ENCODE results near the gene OPA1.
"Not testable (repeated sequence)": the region's sequence is repeated elsewhere in the genome, so short reads cannot be mapped to it uniquely, and the experiment has no call there.

OPA1 gene

DNA sequence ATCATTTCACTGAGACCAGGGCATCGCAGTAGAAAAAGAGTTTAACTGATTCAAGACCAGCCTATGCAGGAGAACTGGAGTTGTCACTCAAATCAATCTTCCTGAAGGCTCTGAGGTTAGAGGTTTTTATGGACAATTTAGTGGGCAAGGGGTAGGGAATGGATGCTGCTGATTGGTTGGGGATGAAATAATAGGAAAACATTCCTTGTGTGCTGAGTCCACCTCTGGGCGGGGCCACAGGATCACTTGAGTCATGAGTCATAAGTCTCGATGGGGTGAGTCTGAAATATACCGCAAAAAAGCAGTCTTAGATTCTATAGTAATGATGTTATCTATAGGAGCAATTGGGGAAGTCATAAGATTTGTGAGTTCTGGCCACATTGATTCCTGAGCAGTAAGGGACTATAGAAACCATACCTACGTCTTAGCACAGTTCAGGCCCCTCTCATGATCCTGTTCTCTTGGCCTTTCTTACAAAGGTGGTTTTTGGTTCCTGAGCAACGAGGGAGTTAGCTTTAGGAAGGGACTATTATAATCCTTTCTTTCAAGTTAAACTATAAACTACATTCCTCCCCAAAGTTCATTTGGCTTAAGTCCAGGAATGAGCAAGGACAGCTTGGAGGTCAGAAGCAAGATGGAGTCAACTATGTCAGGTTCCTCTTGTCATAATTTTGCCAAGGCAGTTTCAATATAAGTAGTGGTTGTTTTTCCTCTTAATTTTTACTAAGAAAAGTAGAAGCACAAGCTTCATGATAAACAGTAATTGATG is 2.7 kb upstream of the OPA1 start:
- no peak for DNase-seq (ENCODE audit: low spot score)

DNA sequence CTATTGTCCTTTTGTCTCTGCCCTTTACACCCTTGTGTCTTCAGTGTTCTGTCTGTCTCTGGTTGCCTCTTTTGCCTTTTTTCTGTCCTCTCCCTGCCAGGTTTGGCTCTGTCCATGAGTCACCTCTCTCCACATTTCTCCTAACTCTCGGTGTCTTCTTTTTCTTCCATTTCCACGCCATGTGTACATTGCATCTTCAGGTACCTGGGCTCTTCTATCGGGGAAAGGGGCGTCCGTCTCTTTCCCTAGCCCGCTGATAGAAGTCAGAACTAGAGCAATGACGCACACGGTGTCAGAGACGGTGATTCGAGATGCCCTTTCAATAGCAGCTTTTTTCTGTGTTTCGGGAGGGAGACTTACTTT is 641 bp downstream of the OPA1 start:
- DNase-seq (ENCODE audit: low spot score), result peak; percentile 38

DNA sequence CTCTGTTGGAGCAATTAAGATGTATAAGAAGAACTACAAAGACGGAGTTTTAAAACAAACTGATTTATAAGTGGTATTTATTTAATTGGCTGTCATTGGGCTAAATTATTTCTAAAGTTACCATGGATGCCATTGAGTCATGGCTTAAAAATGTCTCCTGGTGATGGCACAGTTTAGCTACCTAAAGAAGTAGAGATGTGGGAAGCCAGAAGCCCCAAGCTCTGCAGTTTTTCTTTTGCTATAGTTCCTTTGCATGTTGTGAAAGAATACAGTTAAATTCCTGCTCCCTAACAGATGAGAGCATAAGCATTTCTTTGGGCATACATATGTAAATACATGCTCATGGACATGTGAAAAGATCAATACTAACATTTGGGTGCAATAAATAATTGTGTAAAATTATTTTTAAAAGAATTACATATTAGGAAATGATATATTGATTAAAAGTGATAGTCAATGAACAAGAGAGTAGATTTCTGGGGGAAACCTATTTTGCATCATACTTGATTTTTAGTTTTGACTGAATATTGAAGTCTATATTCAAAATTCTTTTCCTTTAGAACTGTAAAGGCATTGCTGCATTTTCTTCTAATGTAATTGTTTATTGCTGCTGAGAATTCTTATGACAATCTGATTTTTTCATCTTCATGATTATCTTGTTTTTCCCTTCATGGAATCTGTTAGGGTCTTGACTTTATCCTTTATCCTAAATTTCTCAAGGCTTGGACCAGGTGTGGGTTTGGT is 2.1 kb downstream of the OPA1 start:
- DNase-seq (ENCODE audit: low spot score), result no peak

DNA sequence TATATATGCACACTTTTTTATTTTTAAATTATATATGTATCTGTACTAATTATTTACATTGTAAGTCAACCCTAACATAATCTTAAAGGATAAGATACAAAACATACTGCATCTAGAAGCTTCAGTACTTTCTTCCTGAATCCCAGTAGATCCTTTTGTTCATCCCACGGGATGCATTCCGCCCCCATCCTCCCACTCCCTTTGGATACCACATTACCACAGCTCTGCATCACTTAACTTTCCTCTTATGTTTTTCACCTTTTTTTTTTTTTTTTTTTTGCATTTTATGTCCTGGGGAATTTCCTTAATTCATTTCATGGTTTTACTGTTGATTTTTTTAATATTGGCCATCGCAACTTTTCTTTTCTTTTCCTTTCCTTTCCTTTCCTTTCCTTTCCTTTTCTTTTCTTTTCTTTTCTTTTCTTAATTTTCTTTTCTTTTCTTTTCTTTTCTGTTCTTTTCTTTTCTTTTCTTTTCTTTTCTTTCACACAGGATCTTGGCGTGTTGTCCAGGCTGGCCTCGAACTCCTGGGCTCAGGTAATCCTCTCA is 3.0 kb downstream of the OPA1 start:
- no peak for DNase-seq (ENCODE audit: low spot score)

DNA sequence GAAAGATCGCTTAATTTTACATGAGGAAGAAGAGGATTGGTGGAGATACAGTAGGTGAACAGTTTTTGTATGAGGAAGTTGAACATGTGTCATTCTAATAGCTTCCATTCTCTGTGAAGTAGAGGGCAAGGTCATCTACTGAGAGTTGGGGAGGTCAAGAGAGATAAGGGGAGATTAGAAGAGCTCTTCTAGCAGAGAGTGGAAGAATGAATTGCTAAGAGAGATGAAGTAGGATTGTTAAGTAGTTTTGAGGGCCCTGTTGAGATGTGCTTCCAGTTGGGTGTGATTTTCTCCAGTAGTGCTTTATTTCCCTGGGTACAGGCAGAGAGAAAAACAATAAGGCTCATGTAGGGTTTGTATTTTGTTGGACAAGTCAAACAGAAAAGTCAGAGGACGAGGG is 5.2 kb downstream of the OPA1 start:
- no peak for DNase-seq (ENCODE audit: low spot score)

DNA sequence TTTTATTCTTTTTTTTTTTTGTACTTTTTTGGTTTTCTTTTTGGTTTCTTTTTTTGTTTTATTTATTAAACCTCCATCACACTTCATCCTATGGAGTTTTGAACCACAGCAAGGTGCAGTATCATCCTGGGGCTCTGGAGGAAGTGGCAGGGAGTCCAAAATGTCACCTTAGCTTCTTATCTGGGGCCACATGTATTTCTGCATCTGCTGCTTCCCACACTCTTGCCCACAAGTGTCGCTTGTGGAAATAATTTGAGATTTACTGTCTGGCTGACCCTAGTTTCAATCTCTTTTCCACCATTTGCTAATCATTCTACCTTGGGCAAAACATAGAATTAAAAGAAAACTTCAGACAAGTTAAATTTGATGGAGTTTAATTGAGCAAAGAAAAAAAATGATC is 6.4 kb downstream of the OPA1 start:
- DNase-seq (ENCODE audit: low spot score), result no peak

DNA sequence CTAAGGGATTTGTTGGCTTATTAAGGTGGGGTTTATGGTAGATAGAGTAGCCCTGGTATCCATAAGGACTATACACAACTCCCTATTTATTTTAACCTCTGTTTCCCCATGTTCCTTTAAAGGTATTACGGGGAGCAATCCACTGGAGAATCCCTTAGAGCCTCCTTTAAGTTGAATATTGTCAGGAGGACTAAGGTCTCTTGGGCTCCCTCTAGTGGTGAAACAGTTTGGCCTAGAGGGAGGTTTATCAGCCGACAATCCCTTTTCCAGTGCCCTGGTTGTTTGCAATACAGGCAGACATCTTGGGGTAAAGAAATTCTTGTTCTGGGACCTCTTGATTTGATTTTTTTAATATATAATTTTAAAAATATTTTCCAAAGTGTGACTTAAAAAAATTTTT is 12.9 kb downstream of the OPA1 start:
- peak; percentile 61 for DNase-seq (ENCODE audit: low spot score)

DNA sequence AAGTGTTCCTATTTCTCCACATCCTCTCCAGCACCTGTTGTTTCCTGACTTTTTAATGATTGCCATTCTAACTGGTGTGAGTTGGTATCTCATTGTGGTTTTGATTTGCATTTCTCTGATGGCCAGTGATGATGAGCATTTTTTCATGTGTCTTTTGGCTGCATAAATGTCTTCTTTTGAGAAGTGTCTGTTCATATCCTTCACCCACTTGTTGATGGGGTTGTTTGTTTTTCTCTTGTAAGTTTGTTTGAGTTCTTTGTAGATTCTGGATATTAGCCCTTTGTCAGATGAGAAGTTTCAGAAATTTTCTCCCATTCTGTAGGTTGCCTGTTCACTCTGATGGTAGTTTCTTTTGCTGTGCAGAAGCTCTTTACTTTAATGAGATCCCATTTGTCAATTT is 13.9 kb downstream of the OPA1 start:
- not testable (repeated sequence) for DNase-seq (ENCODE audit: low spot score)

DNA sequence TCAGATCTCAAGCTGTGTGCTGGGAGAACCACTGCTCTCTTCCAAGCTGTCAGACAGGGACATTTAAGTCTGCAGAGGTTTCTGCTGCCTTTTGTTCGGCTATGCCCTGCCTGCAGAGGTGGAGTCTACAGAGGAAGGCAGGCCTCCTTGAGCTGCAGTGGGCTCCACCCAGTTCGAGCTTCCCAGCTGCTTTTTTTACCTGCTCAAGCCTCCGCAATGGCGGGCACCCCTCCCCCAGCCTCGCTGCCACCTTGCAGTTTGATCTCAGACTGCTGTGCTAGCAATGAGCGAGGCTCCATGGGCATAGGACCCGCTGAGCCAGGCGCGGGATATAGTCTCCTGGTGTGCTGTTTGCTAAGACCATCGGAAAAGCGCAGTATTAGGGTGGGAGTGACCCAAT is 17.5 kb downstream of the OPA1 start:
- not testable (repeated sequence) for DNase-seq (ENCODE audit: low spot score)

DNA sequence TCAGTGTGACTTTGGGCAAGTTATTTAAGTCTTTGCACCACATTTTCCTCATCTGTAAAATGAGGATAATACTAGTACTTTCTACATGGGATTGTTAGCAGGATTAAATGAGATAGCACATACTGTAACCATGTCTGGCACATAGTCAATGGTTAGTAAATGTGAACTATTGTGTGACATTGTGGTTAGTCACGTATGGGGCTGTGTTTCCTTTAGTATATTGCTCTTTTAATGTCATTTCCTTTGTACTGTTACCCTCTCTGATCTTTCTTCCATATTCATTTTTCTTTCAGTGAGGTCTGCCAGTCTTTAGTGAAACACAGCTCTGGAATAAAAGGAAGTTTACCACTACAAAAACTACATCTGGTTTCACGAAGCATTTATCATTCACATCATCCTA is 21.4 kb downstream of the OPA1 start:
- DNase-seq (ENCODE audit: low spot score), result no peak

DNA sequence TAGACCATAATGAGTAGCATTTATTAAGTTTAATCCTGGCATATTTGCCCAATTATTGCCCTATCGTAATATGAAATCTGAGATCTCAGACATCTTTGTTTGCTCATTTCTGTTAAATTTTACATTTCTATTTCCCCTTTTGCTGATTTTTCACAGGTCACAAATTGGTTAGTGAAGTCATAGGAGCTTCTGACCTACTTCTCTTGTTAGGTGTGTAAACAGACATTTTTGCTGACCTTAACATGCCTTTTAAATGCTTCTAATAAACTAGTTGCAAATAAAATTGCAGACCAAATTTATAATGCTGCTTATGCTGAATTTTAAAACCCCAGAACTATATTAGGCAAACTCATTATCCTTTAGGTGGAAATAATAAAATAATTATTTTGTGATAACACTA is 24.6 kb downstream of the OPA1 start:
- no peak for DNase-seq (ENCODE audit: low spot score)

DNA sequence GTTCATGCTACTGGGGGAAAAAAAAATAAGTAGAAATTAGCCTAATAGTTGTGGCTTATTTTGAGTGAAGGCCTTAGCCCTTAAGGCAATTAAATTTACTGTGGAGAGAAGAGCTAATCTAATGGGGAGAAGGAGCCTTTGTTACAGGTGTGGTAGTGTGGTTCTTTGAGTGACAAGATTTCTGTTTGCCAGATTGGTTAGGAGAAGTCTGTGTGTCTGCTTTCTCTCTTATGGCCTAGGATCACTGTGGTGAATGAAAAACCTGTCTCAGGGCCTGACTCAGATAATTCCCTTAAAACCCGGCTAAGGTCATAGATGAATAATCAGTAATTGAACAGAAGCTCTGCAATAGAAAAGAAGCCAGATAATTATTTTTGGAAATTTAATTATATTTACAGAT is 27.0 kb downstream of the OPA1 start:
- no peak for DNase-seq (ENCODE audit: low spot score)

DNA sequence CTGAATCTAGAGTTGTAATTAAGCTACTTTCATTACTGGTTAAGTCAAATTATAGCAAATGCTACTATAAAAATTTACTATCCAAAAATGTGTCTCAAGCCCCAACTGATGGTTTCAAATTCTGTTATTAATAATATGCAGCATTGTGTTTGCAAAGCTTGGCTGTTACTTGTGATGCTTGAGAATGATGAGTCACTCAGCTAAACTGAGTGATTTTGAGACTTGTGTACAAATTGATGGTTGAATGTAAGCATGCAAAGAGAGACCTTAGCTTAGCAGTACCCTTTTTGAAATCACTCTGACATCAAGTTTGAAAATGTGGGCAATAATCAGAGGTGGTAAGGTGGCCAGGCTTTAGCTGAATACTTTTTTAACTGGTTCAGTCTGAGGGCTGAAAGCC is 27.6 kb downstream of the OPA1 start:
- DNase-seq (ENCODE audit: low spot score), result no peak

DNA sequence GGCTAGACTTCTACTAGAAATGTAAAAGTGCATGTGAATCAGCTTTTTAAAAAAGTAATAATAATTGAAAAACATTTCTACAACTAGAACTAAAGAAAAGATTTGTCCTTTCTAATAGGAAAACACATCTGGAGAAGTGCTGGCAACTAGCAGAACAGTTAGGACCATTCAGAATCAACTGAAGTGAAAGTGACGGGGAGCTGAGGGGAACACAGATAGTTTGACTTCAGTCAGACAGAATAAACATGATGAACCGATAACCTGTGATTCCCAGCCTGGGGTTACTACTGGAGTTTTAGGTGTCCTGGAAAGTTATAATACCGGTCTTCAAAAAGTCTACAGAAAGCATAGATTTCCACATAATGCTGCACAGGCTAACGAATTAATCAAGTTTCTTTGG is 28.1 kb downstream of the OPA1 start:
- DNase-seq (ENCODE audit: low spot score), result no peak

DNA sequence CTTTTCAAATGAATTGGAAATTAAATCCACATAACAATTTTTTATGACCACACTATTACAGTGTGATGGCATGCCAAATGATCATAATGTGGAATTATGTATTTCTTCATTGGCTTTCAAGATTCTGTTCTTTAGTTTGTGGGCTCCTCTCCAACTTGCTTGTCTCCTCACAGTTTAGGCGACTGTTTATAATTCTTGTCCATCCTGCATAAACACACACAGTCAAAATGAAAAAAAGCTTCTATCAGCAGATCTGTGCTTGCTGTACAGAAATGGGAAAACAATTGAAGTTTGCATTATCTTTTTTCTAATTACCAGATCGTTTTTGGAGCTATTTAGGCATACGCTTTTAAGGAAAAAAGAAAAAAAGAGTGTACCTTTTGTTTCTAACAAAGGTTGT is 37.0 kb downstream of the OPA1 start:
- no peak for DNase-seq (ENCODE audit: low spot score)

DNA sequence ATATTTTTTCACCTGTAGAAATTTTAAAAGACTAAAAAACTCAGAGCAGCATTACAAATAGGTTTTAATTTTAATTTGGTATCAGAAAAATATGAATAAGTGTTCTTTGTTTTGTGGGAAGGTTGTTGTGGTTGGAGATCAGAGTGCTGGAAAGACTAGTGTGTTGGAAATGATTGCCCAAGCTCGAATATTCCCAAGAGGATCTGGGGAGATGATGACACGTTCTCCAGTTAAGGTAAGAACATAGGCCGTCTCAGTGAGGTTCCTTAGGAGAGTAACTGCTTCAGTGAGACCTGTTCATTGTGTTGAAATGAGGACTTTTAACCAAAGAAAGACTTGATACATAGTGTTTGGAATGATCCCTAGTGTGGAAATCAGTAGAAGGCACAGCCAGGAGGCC is 44.8 kb downstream of the OPA1 start:
- no peak for DNase-seq (ENCODE audit: low spot score)

DNA sequence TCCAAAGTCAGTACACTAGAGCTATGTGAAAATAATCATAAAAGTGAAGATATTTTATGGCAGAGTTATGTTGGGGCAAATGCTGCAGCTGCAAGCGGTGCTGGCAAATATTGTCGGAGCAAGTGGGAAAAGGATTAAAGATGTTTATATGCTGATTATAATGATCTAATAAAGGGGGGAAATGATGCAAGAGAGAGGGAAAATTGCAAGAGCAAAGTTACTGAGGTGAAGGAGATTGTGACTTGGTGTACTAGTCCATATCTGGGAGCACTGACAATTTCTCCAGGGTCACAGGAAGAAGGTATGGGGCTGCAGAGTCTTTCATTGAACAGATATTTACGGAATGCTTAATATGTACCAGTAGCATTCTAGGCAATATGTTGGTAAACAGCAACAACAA is 45.8 kb downstream of the OPA1 start:
- DNase-seq (ENCODE audit: low spot score), result no peak

DNA sequence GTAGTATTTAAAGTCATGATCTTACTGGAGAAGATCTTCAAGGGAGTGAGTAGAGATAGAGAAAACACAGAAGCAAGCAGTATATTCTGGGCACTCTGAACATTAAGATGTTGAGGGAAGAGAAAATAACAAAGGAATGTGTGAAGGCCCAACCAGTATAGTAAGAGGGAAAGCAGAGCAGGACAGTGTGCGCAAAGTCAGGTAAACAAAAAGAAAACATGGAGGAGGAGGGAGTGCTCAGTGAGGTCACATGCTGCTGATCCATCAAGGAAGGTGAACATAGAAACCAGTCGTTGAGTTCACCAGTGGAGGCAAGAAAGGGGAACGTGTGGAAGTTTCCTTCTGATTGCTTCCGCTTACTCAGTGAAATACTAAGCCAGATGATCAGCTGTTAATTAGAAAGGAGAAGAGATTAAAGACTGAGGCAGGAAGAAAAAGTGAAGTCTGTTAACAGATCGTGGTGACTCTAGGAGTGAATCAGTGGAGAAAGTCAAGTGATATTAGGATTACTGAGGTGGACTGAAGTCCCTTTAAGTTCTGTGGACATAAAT is 47.2 kb downstream of the OPA1 start:
- no peak for DNase-seq (ENCODE audit: low spot score)

DNA sequence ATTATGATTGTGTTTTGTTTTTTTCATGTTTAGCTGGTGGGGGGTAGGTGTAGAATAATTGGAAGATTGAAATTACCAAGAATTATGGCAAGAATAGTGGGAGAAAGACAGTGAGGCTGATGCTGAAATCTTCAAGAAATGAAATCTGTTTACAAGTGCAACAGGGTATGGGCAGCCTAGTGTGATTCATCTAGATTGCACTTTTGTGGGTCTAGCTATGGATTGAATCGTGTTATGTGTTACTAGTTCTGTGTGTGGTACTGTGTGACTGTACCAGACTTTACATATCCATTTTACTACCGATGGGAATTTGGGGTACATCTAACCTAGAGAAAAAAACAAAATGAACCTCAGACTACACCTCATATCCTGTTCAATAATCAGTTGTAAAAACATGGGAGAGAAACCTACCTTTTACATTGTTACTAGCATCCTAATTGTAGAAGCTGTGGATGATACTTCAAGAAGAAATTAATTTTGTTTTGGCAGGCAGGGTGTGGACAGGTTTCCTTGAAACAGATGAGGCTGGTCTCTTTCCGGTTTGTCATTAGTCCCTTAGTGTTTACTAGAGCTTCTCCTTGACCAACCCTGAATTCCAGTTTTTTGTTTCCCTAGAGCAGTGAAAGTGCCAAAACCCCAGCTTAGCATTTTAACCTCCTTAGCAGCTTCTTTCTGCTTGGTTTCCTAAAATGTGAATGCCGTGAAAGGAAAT is 47.9 kb downstream of the OPA1 start:
- DNase-seq (ENCODE audit: low spot score), result no peak

DNA sequence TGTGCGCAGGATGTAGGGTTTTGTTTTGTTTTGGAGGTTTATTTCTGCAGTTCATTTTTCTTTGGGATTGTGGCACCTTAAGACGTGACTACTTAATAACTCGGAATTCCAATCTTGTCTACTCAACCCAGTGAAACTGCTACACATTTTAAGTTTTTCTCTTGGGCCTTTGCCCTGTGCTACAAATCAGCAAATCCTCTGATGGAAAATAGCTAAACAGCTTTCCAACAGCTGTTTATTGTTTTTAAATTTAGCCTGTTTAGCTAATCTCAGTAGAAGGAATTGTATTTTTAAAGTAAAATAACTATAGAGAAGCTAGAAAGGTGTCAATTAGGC is 48.4 kb downstream of the OPA1 start:
- no peak for DNase-seq (ENCODE audit: low spot score)

DNA sequence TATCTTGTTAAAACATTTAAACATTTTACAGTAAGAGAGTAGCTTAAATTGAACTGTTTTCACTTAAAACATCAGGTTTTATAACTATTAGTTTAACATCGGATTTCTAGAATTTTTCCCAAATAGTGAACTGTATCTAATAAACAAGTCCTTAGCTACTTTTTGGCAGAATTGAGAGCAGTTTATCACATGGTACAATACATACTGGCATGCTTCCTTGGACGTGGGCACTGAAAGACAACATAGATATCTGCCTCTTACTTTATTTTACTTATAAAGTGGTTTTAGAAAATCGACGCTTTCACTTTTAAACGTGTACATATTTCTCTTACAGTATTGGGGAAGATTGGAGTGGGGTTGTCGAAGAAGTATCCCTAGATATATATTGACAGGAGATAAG is 52.8 kb downstream of the OPA1 start:
- no peak for DNase-seq (ENCODE audit: low spot score)

DNA sequence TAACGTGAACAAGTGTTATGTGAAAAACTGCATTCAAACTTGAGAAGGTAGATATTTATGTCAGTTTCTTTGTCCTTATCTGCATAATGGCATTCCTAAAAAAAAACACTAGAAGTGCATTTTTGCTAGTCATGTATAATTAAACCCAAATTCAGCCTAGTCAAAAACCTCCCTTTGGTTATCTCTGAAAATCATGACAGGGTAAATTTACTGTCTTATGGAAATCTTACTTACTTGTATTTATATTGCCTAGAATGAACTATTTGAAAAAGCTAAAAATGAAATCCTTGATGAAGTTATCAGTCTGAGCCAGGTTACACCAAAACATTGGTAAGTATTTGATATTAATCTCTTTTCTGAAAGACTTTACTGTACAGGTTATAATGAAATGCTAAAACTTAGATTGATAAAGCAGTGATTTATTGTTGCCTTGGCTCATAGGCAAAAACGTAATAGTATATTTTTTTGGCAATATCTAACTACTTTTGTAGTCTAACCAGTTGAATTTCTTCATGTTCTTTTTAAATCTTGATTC is 55.6 kb downstream of the OPA1 start:
- DNase-seq (ENCODE audit: low spot score), result no peak

DNA sequence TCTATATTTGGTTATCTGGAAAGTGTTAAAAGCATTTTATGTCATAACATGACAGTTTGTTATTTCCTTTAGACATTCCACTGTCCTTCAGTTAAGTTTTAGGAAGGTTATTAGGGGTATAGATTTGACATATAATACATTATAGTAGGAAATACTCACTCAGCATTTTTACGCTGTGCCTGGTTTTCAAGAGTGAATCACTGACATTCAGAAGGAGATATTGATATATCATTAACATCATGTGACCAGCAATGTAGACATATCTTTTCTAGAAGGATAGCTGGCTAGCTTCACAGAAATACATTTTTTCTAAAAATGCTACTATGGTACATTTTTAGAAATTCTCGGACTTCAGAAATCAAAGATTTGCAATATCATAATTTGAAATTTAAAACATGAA is 57.6 kb downstream of the OPA1 start:
- no peak for DNase-seq (ENCODE audit: low spot score)
